Hepatocyte (in vitro differentiated cells): ENCODE measurements around the gene GPX4.

Experiments used
- CTCF ChIP-seq: fragments of 200-600 bp; sonication (generic); IDR thresholded peaks from 2 replicates; pipeline ENCODE4 v1.5.1; 2016; ENCODE audit warnings: antibody characterized with exemption, mild to moderate bottlenecking; ENCODE audit not compliant: poor library complexity
- EZH2 ChIP-seq: fragments of 200-600 bp; sonication (generic); IDR thresholded peaks from 2 replicates; pipeline ENCODE4 v1.6.1; 2016; ENCODE audit warnings: antibody characterized with exemption, mild to moderate bottlenecking, borderline replicate concordance
- EZH2phosphoT487 ChIP-seq: fragments of 200-600 bp; sonication (generic); IDR thresholded peaks from one replicate; pipeline ENCODE4 v1.6.1; 2018; ENCODE audit warnings: antibody characterized with exemption, mild to moderate bottlenecking, low read depth, moderate library complexity; ENCODE audit not compliant: unreplicated experiment, severe bottlenecking

GRCh38 chr19:1143828-1144399 lies 40.1 kb downstream of the GPX4 start:
- TF ChIP-seq CTCF (no peak), EZH2 (no peak), EZH2phosphoT487 (no peak)
